Activated CD4-positive, alpha-beta T cell treated with anti-CD3 and anti-CD28 coated beads, Interleukin-2, amount 50 U/mL, for 16 hours (primary cell): ENCODE measurements around the gene PARD3.
A peak's percentile ranks its signal among the peaks of the same experiment; 100 is the strongest.

ENCODE experiments used
- DNase-seq: peaks from one replicate; pipeline ENCODE4 v3.0.0-alpha.2; 2020

The PARD3 gene

DNA sequence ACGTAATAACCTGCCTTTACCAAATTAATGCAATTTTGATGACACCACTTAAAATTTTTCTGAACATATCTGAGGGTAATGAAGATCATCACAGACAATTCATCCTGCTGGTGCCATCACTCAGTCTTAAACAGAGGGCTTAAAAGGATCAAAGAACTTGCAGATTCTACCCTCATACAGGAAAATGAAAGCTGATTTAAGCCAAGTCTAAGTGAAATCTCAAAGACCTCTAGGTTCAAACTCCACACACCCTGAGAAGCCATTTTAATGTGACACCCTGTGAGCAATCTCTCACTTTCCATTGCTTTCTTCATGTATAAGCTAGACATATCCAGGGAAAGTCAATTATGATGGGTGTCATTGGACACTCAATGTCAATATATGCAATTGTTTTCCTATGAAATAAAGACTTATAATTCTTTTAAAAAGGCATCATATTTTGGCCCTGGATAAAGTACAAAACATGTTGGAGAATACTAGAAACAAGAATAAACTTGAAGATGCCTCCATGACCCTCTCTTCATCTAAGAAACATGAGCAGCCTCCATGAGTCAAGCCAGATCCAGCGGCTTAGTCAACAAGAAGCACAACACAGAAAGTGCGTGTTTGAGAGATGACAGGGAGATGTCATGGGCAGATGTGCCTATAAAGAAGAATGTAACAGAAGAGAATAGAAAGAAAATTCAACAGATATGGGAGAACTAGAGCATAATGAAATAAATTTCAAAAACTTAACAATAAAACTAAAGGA lies 291.9 kb downstream of the PARD3 start:
- no peak for DNase-seq

DNA sequence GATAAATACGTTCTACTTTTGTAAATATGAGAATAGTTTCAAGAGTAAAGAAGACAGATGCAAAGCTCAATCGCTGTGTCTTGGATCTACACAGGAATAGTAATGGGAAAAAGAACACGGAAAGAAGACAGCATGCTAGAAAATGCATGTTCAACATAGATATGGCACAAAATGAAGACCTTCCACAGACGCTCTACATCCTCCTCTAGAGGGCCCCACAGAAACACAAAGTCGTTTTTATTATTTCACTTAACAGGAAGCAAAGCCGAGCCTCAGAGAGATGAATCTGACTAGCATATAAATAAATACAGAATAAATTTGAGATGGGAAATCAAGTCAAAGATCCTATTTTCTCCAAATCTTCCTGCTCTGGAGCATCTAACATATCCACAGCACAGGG lies 292.6 kb downstream of the PARD3 start:
- DNase-seq = peak; percentile 8

GRCh38 chr10:34520510-34520909 lies 294.6 kb downstream of the PARD3 start:
- DNase-seq = no peak

- DNase-seq = no peak
Measured at GRCh38 chr10:34520084-34520483, 295.0 kb downstream of the PARD3 start.

DNA sequence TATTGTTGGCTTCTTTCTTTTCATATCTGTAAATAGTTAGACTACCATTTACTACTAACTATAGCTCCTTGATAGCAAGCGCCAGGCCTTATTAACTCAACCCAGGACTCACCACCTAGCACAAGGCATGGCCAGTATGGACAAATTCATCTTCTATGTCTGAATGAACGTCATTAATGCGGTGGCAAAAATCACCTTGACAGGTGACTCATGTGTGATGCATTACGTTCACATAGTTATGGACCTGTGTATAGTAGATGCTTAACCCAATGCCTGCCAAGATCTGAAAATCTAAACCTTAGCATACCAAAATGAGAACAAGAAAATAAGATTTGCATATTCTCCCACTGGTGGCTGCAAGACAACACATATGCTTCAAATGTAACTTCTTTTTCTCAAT lies 300.8 kb downstream of the PARD3 start:
- no peak for DNase-seq

DNA sequence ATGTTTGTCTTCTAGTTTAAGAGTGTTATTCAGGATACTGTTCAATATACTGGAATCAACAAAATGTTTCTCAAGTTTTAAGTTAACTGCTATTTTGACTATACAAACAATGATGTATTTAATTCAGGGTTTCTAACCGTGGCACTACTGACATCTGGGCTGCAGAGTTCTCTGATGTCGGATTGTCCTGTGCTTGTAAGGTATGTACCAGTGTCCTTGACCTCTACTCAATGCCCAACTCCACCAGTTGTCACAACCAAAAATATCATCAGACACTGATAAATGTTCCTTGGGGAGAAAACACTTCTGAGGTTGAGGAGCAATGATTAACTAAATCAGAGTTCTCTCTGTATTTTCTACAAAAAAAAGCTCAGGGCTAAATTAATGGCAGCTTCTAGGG lies 301.5 kb downstream of the PARD3 start:
- no peak for DNase-seq

GRCh38 chr10:34507217-34507616 lies 307.9 kb downstream of the PARD3 start:
- no peak for DNase-seq

GRCh38 chr10:34506786-34507185 lies 308.3 kb downstream of the PARD3 start:
- no peak for DNase-seq

- DNase-seq = no peak
Measured at GRCh38 chr10:34505338-34505737, 309.8 kb downstream of the PARD3 start.

DNA sequence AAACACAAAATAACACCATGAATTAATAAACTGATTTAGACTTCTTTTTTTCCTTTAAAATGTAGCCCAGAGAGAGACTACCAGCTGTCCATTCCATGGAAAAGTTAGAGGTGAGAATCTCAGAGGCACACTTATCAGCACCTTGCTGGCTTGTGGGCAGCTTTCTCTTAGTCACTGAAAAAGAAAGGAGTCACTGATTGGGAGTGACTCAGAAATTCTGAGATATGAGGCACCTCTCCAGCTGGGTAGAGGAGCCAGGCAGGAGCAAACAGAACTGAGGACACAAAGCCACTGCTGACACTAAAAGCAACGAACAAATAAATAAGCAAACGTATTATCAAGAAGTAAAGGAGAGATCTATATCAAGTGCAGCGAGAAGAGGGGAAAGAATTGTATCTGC lies 310.6 kb downstream of the PARD3 start:
- no peak for DNase-seq

DNA sequence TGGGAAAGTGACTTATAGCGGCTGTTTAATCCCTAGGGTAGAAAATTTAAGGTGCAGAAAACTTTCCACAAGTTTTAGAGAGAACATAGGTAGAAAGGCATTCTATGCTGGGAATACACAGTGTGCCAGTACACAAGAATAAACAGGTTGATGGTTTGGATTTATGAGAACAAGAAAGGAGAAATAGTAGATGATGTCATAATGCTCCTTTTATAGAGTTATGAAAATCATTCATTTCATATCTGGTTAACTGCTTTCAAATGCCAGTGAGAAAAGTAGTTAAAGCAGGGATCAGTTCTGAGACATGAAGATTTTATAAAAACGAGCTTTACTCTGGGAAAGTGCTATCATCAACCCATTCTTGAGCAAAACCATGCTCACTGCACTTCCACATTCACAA lies 311.4 kb downstream of the PARD3 start:
- no peak for DNase-seq

- DNase-seq = no peak
Measured at GRCh38 chr10:34499612-34500279, 315.4 kb downstream of the PARD3 start.

- no peak for DNase-seq
Measured at GRCh38 chr10:34498821-34499220, 316.3 kb downstream of the PARD3 start.

DNA sequence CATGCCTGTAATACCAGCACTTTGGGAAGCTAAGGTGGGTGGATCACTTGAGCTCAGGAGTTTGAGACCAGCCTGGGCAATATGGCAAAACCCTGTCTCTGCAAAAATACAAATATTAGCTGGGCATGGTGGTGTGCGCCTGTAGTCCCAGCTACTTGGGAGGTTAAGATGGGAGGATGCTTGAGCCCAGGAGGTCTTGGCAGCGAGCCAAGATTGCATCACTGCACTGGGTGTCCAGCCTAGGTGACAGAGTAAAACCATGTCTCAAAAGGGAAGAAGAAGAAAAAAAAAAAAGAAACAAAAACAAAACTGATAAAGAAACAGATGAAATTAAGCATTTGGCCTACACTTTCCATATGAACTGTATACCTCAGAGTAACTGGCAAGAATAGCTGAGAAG lies 319.2 kb downstream of the PARD3 start:
- no peak for DNase-seq

DNA sequence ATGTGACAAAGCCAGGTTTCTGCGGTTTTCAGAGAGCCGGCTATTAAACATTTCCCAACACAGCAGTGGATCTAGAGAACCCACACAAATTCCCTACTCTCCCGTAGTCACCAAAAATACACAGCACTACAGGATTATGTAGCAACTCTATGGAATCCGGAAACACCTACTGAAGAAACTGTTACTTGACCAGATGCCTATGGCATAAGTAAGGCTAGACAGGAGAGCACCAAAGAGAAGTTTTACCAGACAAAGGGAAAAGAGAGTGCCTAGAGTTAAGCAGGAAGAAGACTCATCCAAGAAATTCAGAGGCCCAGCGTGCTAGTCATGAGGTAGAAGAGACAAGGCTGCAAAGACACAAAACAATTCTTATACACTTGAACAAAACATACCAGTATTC lies 321.1 kb downstream of the PARD3 start:
- no peak for DNase-seq

- no peak for DNase-seq
Measured at GRCh38 chr10:34492081-34492480, 323.0 kb downstream of the PARD3 start.

GRCh38 chr10:34491678-34492077 lies 323.4 kb downstream of the PARD3 start:
- DNase-seq = no peak

- no peak for DNase-seq
Measured at GRCh38 chr10:34489973-34490745, 324.9 kb downstream of the PARD3 start.

DNA sequence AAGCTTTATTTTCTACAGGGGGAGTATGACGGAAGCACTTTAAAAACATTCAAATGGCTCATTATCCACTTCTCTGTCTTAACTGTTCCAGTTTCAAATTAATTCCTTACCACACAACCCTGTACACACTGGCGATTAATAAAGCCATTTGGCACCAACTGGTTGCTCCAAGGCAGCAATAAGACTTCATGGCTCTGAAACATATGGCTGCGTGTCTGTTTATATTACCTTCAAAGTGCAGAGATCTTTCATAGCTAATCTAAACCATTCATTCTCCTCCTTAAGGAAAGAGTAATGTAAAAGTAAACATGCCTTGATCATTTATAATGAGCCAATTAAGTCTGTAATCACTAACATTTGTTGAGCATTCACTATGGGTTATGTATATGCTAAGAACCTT lies 325.7 kb downstream of the PARD3 start:
- no peak for DNase-seq

GRCh38 chr10:34488476-34489130 lies 326.5 kb downstream of the PARD3 start:
- no peak for DNase-seq

GRCh38 chr10:34486008-34486407 lies 329.1 kb downstream of the PARD3 start:
- no peak for DNase-seq

DNA sequence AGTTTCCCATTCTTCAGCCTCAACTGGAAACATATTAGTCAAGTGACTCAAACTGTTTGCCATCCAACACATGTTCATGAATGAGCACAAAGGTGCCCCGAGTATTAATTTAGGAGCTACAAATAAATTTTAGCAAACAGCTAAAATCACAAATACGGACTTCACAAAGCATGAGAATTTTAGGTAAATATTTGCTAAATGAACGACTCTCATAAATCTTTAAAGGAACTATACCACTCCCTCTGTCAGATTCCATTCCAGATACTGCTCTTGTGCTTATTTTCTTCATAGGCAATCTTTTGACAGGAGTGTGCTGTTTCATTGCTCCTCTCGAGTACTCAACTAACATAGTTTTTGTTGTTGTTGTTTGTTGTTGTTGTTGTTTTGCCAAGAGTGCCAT lies 330.9 kb downstream of the PARD3 start:
- DNase-seq = no peak

DNA sequence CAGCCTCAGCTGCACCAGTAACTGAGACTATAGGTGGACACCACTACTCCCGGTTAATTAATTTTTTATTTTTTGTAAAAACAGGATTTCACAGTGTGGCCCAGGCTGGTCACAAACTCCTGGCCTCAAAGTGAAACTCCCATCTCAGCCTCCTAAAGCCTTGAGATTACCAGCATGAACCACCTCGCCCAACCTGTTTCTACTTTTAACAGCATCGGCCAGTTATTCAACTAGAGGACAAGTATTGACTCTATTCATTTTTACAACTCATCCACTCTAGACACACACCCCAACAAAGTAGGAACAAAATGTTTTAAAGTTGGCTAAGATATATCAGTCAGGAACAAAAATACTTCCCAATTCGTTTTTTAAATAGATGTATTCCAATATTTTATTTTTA lies 334.8 kb downstream of the PARD3 start:
- no peak for DNase-seq
